NT2/D1 (cell line): Measurements from ENCODE around the gene POMT1.

ENCODE experiments used
- DNase-seq: peaks from one replicate; pipeline ENCODE4 v3.0.0-alpha.2; 2011; ENCODE audit warnings: low read depth, low spot score
- H3K27me3 ChIP-seq: 2 replicates; pipeline ENCODE4 v1.6.0; 2011; ENCODE audit warnings: mild to moderate bottlenecking; ENCODE audit not compliant: insufficient read length, insufficient read depth
- H3K36me3 ChIP-seq: 2 replicates; pipeline ENCODE4 v1.6.1; 2011; ENCODE audit warnings: mild to moderate bottlenecking, low read length, mixed read lengths; ENCODE audit not compliant: insufficient read depth, insufficient read length
- H3K4me1 ChIP-seq: 2 replicates; pipeline ENCODE4 v1.5.1; 2011; ENCODE audit not compliant: insufficient read depth, insufficient read length
- H3K4me3 ChIP-seq: 2 replicates; pipeline ENCODE4 v1.5.1; 2011; ENCODE audit warnings: low read depth; ENCODE audit not compliant: insufficient read length
- H3K9ac ChIP-seq: 2 replicates; pipeline ENCODE4 v1.6.0; 2011; ENCODE audit warnings: low read depth; ENCODE audit not compliant: insufficient read length
- H3K9me3 ChIP-seq: 2 replicates; pipeline ENCODE4 v1.5.1; 2011; ENCODE audit warnings: mild to moderate bottlenecking, low read length; ENCODE audit not compliant: insufficient read depth
- SUZ12 ChIP-seq: IDR thresholded peaks from 2 replicates; pipeline ENCODE4 v1.6.1; 2011; ENCODE audit not compliant: insufficient read length, insufficient read depth; ENCODE audit errors: extremely low read depth
- YY1 ChIP-seq: IDR thresholded peaks from 2 replicates; pipeline ENCODE4 v1.6.1; 2011; ENCODE audit not compliant: insufficient read length, insufficient read depth
- ZNF274 ChIP-seq: IDR thresholded peaks from 2 replicates; pipeline ENCODE4 v1.6.1; 2011; ENCODE audit warnings: mild to moderate bottlenecking, low read depth, low read length

Gene POMT1

DNA sequence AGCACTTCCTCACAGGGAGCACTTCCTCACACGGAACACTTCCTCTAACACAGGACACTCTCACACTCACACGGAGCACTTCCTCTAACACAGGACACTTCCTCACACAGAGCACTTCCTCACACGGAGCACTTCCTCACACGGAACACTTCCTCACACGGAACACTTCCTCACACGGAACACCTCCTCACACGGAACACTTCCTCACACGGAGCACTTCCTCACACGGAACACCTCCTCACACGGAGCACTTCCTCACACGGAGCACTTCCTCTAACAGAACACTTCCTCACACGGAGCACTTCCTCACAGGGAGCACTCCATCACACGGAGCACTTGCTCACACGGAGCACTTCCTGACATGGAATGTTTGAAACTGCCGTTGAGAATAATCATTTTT lies 13.4 kb downstream of the POMT1 start:
- peaks cover 8% of the 10 kb centered on the region; the same call in 1 of the 2 replicates for H3K9me3 ChIP-seq
- no peak for TF ChIP-seq ZNF274
- no peak for TF ChIP-seq YY1
- TF ChIP-seq SUZ12 = no peak
- no peak overlapping the region for H3K9ac ChIP-seq
- no peaks in the 10 kb centered on the region for H3K4me1 ChIP-seq
- peaks cover 96% of the 10 kb centered on the region for H3K36me3 ChIP-seq
- H3K27me3 ChIP-seq = no peaks in the 10 kb centered on the region
- DNase-seq = no peak
- H3K4me3 ChIP-seq = no peak overlapping the region

DNA sequence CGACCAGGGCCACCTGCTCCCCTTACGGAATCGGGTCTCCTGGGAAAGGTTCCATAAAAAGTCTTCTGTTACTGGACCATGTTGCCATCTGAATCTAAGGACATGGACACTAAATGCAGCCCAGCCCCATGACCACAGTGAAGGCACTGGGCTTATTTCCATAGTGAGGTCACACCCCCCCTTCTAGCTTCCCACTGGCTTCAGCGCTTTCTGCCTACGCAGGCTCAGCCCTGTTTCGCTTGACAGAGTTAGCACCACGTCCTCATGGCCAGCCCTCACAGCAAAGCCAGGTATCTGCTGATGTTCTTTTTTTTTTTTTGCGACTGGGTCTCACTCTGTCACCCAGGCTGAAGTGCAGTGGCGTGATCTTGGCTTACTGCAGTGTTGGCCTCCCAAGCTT lies 14.2 kb downstream of the POMT1 start:
- H3K27me3 ChIP-seq = no peaks in the 10 kb centered on the region
- H3K4me3 ChIP-seq = no peak overlapping the region
- no peaks in the 10 kb centered on the region for H3K4me1 ChIP-seq
- DNase-seq = no peak
- no peak overlapping the region for H3K9ac ChIP-seq
- peaks cover 96% of the 10 kb centered on the region for H3K36me3 ChIP-seq
- TF ChIP-seq YY1 (no peak), SUZ12 (no peak), ZNF274 (no peak)
- peaks cover 8% of the 10 kb centered on the region; the same call in 1 of the 2 replicates for H3K9me3 ChIP-seq

GRCh38 chr9:131517761-131518190 lies 15.1 kb downstream of the POMT1 start:
- Histone ChIP-seq H3K9me3 (peaks cover 8% of the 10 kb centered on the region; the same call in 1 of the 2 replicates), H3K4me3 (no peak overlapping the region), H3K4me1 (no peaks in the 10 kb centered on the region), H3K27me3 (no peaks in the 10 kb centered on the region), H3K9ac (no peak overlapping the region), H3K36me3 (peaks cover 98% of the 10 kb centered on the region)
- no peak for DNase-seq
- no peak for TF ChIP-seq SUZ12
- no peak for TF ChIP-seq ZNF274
- no peak for TF ChIP-seq YY1

DNA sequence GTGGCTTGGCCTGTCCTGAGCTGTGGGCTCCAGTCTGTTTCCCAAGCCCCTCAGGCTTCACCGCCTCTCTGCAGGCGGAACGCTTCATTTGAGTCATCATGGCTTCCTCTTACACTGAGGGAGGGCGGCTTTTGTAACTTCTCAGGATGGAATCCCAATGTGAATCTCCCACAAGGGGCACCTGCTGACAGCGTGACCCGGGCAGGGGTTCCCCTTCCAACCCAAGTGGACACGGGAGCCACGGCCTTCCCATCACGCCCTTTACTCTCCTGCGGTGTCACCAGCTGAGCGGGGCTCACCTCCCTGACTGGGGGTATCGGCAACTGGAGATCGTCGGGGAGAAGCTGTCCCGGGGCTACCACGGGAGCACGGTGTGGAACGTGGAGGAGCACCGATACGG lies 15.8 kb downstream of the POMT1 start:
- Histone ChIP-seq H3K27me3 (no peaks in the 10 kb centered on the region), H3K9ac (no peak overlapping the region), H3K4me1 (no peaks in the 10 kb centered on the region), H3K36me3 (peaks cover 98% of the 10 kb centered on the region), H3K4me3 (no peak overlapping the region), H3K9me3 (peaks cover 8% of the 10 kb centered on the region; the same call in 1 of the 2 replicates)
- DNase-seq = no peak
- TF ChIP-seq YY1 (no peak), ZNF274 (no peak), SUZ12 (no peak)

GRCh38 chr9:131520503-131520902 lies 17.8 kb downstream of the POMT1 start:
- Histone ChIP-seq H3K36me3 (peaks cover 99% of the 10 kb centered on the region), H3K4me3 (no peak overlapping the region)
- TF ChIP-seq SUZ12 (no peak), ZNF274 (no peak), YY1 (no peak)

DNA sequence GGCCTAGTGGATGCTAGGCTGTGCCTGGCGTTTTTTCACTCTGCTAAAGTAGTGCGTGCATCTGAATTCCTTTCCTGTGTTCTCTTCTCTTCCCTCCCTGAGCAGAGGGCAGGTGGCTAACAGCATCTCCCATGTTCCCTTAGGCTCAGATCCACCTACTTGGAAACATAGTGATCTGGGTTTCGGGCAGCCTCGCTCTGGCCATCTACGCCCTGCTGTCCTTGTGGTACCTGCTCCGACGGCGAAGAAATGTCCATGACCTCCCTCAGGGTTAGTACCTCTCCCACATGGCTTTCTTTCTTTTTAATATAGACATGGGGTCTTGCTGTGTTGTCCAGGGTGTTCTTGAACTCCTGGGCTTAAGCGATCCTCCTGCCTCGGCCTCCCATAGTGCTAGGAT lies 18.5 kb downstream of the POMT1 start:
- TF ChIP-seq ZNF274 = no peak
- no peak for TF ChIP-seq YY1
- no peak for TF ChIP-seq SUZ12
- Histone ChIP-seq H3K27me3 (no peaks in the 10 kb centered on the region), H3K9ac (no peak overlapping the region), H3K4me1 (peaks cover 5% of the 10 kb centered on the region), H3K4me3 (no peak overlapping the region), H3K36me3 (peaks cover 99% of the 10 kb centered on the region), H3K9me3 (0 out of 2 replicates have a peak, but pooled peaks cover under 1% of the 10 kb centered on the region)
- DNase-seq = no peak

More at GRCh38 chr9:131520503-131520902, 17.8 kb downstream of the POMT1 start:
- Histone ChIP-seq H3K9ac (no peak overlapping the region), H3K4me1 (peaks cover 5% of the 10 kb centered on the region), H3K9me3 (peaks cover 7% of the 10 kb centered on the region; the same call in 1 of the 2 replicates), H3K27me3 (no peaks in the 10 kb centered on the region)
- DNase-seq = no peak

DNA sequence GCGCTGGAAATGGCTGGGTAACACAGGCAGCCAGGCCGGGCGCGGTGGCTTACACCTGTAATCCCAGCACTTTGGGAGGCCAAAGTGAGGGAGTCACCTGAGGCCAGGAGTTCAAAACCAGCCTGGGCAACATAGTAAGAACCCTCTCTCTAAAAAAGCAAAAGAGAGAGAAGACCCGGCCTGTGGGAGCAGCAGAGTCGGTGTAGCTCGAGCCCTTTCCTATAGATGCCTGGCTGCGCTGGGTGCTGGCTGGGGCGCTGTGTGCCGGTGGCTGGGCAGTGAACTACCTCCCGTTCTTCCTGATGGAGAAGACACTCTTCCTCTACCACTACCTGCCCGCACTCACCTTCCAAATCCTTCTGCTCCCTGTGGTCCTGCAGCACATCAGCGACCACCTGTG lies 19.1 kb downstream of the POMT1 start:
- Histone ChIP-seq H3K9me3 (no peaks in the 10 kb centered on the region), H3K27me3 (no peaks in the 10 kb centered on the region), H3K4me3 (no peak overlapping the region), H3K36me3 (peaks cover 99% of the 10 kb centered on the region), H3K9ac (no peak overlapping the region), H3K4me1 (peaks cover 5% of the 10 kb centered on the region)
- TF ChIP-seq YY1 (no peak), SUZ12 (no peak), ZNF274 (no peak)
- DNase-seq = no peak
